H9 (cell line): ENCODE measurements around the gene QSOX2. TPM values are rescaled to one million over a fixed set of nuclear protein-coding genes. Genes with fewer than 3 reads are reported as not detected.

ENCODE experiments used
- DNase-seq: peaks from one replicate; pipeline ENCODE4 v3.0.0-alpha.2; 2017
- H2AFZ ChIP-seq: one replicate; pipeline ENCODE4 v1.6.1; 2013; ENCODE audit warnings: mild to moderate bottlenecking, low read length, control low read depth, moderate library complexity
- H2AK5ac ChIP-seq: 2 replicates; pipeline ENCODE4 v1.6.1; 2013; ENCODE audit warnings: low read length, control low read depth, mixed read lengths; ENCODE audit not compliant: insufficient read length
- H2BK120ac ChIP-seq: one replicate; pipeline ENCODE4 v1.6.1; 2013; ENCODE audit warnings: low read depth, mild to moderate bottlenecking, low read length, control low read depth, inconsistent platforms; ENCODE audit not compliant: poor library complexity, severe bottlenecking
- H2BK12ac ChIP-seq: 2 replicates; pipeline ENCODE4 v1.6.1; 2013; ENCODE audit warnings: low read length, control low read depth, mixed read lengths, low read depth; ENCODE audit not compliant: insufficient read length
- H2BK15ac ChIP-seq: 2 replicates; pipeline ENCODE4 v1.6.1; 2013; ENCODE audit warnings: low read depth, low read length, control low read depth
- H2BK20ac ChIP-seq: one replicate; pipeline ENCODE4 v1.6.1; 2013; ENCODE audit warnings: low read depth, mild to moderate bottlenecking, low read length, control low read depth, inconsistent platforms; ENCODE audit not compliant: poor library complexity, severe bottlenecking
- H2BK5ac ChIP-seq: 2 replicates; pipeline ENCODE4 v1.6.1; 2013; ENCODE audit warnings: low read length, control low read depth, mixed read lengths; ENCODE audit not compliant: insufficient read length
- H3K14ac ChIP-seq: 2 replicates; pipeline ENCODE4 v1.6.1; 2013; ENCODE audit warnings: low read length, control low read depth; ENCODE audit not compliant: insufficient read depth
- H3K18ac ChIP-seq: 2 replicates; pipeline ENCODE4 v1.6.1; 2013; ENCODE audit warnings: low read depth, mild to moderate bottlenecking, mixed read lengths, low read length, control low read depth; ENCODE audit not compliant: insufficient read length
- H3K23ac ChIP-seq: 2 replicates; pipeline ENCODE4 v1.6.1; 2013; ENCODE audit warnings: low read length, control low read depth, mixed read lengths, low read depth; ENCODE audit not compliant: insufficient read length
- H3K23me2 ChIP-seq: 2 replicates; pipeline ENCODE4 v1.6.1; 2013; ENCODE audit warnings: low read depth, mild to moderate bottlenecking, mixed read lengths, low read length, control low read depth; ENCODE audit not compliant: insufficient read length, poor library complexity, severe bottlenecking
- H3K27ac ChIP-seq: 2 replicates; pipeline ENCODE4 v1.5.1; 2013; ENCODE audit warnings: low read length, control low read depth, mixed read lengths, low read depth; ENCODE audit not compliant: insufficient read length
- H3K27me3 ChIP-seq: 2 replicates; pipeline ENCODE4 v1.6.1; 2013; ENCODE audit warnings: low read length, control low read depth, inconsistent platforms; ENCODE audit not compliant: insufficient read depth
- H3K4ac ChIP-seq: 2 replicates; pipeline ENCODE4 v1.6.1; 2013; ENCODE audit warnings: low read depth, mild to moderate bottlenecking, control low read depth, inconsistent platforms, low read length, moderate library complexity
- H3K4me1 ChIP-seq: 2 replicates; pipeline ENCODE4 v1.6.1; 2013; ENCODE audit warnings: low read length, control low read depth, inconsistent platforms; ENCODE audit not compliant: insufficient read depth
- H3K4me2 ChIP-seq: 2 replicates; pipeline ENCODE4 v1.6.1; 2013; ENCODE audit warnings: low read length, control low read depth, mixed read lengths; ENCODE audit not compliant: insufficient read length, insufficient read depth
- H3K56ac ChIP-seq: 2 replicates; pipeline ENCODE4 v1.6.1; 2013; ENCODE audit warnings: low read depth, mild to moderate bottlenecking, mixed read lengths, low read length, control low read depth; ENCODE audit not compliant: insufficient read length
- H3K79me1 ChIP-seq: 2 replicates; pipeline ENCODE4 v1.6.1; 2013; ENCODE audit warnings: low read depth, mild to moderate bottlenecking, moderate library complexity, low read length, control low read depth, inconsistent platforms; ENCODE audit not compliant: insufficient read depth, poor library complexity, severe bottlenecking
- H3K79me2 ChIP-seq: 2 replicates; pipeline ENCODE4 v1.6.1; 2013; ENCODE audit warnings: low read length, control low read depth, inconsistent platforms; ENCODE audit not compliant: insufficient read depth
- H3K9ac ChIP-seq: 2 replicates; pipeline ENCODE4 v1.6.1; 2013; ENCODE audit warnings: low read length, control low read depth, mixed read lengths; ENCODE audit not compliant: insufficient read length; ENCODE audit errors: extremely low read depth
- H3K9me3 ChIP-seq: one replicate; pipeline ENCODE4 v1.6.1; 2013; ENCODE audit warnings: low read depth, low read length, inconsistent platforms; ENCODE audit not compliant: control insufficient read depth
- H3T11ph ChIP-seq: one replicate; pipeline ENCODE4 v1.6.1; 2013; ENCODE audit warnings: mild to moderate bottlenecking, low read length, control low read depth, inconsistent platforms
- H4K20me1 ChIP-seq: one replicate; pipeline ENCODE4 v1.6.1; 2013; ENCODE audit not compliant: control insufficient read depth, insufficient read length, insufficient read depth
- H4K5ac ChIP-seq: 2 replicates; pipeline ENCODE4 v1.6.1; 2013; ENCODE audit warnings: low read depth, mild to moderate bottlenecking, mixed read lengths, low read length, control low read depth; ENCODE audit not compliant: insufficient read length
- H4K8ac ChIP-seq: replicated peaks from 2 replicates; pipeline ENCODE4 v1.6.1; 2013; ENCODE audit warnings: low read length, control low read depth, mixed read lengths, low read depth; ENCODE audit not compliant: insufficient read length
- H4K91ac ChIP-seq: 2 replicates; pipeline ENCODE4 v1.6.1; 2013; ENCODE audit warnings: low read depth, mild to moderate bottlenecking, moderate library complexity, mixed read lengths, low read length, control low read depth; ENCODE audit not compliant: insufficient read length
- H3K27ac Mint-ChIP-seq, 3 experiments: 2 replicates in 2 of 3; 3 replicates in 1 of 3; pipeline ENCODE4 v1.8.0; 2020 to 2021; ENCODE audit warnings: mixed read lengths in 3 of 3, mild to moderate bottlenecking in 1 of 3, moderate library complexity in 1 of 3
- H3K27me3 Mint-ChIP-seq: 2 replicates; pipeline ENCODE4 v1.8.0; 2021; ENCODE audit warnings: low read depth, mild to moderate bottlenecking, moderate library complexity, mixed read lengths
- H3K36me3 Mint-ChIP-seq, 3 experiments: 2 replicates in 2 of 3; 3 replicates in 1 of 3; pipeline ENCODE4 v1.8.0; 2020 to 2021; ENCODE audit warnings: low read depth in 3 of 3, mixed read lengths in 3 of 3; ENCODE audit not compliant: insufficient read depth in 1 of 3
- H3K4me1 Mint-ChIP-seq, 2 experiments: 2 replicates each; pipeline ENCODE4 v1.8.0; 2020; ENCODE audit warnings: mixed read lengths in 2 of 2
- H3K4me3 Mint-ChIP-seq, 2 experiments: 2 replicates in 1 of 2; 3 replicates in 1 of 2; pipeline ENCODE4 v1.8.0; 2020 to 2021; ENCODE audit warnings: mild to moderate bottlenecking in 2 of 2, mixed read lengths in 2 of 2, moderate library complexity in 1 of 2
- H3K9me3 Mint-ChIP-seq, 2 experiments: 2 replicates in 1 of 2; 3 replicates in 1 of 2; pipeline ENCODE4 v1.8.0; 2020; ENCODE audit warnings: mild to moderate bottlenecking in 2 of 2, mixed read lengths in 2 of 2, moderate library complexity in 1 of 2
- CTCF ChIP-seq: fragments of 200-600 bp; sonication (generic); conservative IDR thresholded peaks from 3 replicates; pipeline ENCODE4 v1.8.0; 2021; ENCODE audit warnings: antibody characterized with exemption, mild to moderate bottlenecking
- WGBS: extraction: QIAGEN DNeasy Blood & Tissue Kit; methylation state at CpG from one replicate; pipeline ENCODE4 v1.1.7; 2013; ENCODE audit warnings: missing lambda C conversion rate, low lambda C conversion rate, mixed read lengths; ENCODE audit not compliant: insufficient read length; ENCODE audit errors: extremely low coverage; 5-methylcytosine and 5-hydroxymethylcytosine counted together
- total RNA-seq: library from RNA; stranded (reverse); gene quantifications from 2 replicates; pipeline ENCODE4 v1.2.1, GENCODE V29; 2021

Gene QSOX2
- total RNA-seq, 1 experiment from 2014 or later: 25.8 TPM

GRCh38 chr9:136202454-136203407 lies 42.9 kb downstream of the QSOX2 start:
- Histone ChIP-seq H3K18ac (no peak overlapping the region), H3T11ph (no peak overlapping the region), H2BK5ac (no peak overlapping the region), H3K27me3 (peaks cover 67% of the 10 kb centered on the region), H4K5ac (no peak overlapping the region), H2BK120ac (no peak overlapping the region), H3K79me1 (no peaks in the 10 kb centered on the region), H2AFZ (no peak overlapping the region), H2BK20ac (no peak overlapping the region), H4K8ac (no peak overlapping the region), H2BK15ac (no peak overlapping the region), H3K56ac (no peak overlapping the region), H3K4me1 (no peaks in the 10 kb centered on the region), H4K20me1 (no peaks in the 10 kb centered on the region), H3K23me2 (peaks cover 5% of the 10 kb centered on the region), H3K4ac (no peak overlapping the region), H3K14ac (no peak overlapping the region), H3K79me2 (no peaks in the 10 kb centered on the region), H3K9ac (no peak overlapping the region), H2BK12ac (no peak overlapping the region), H2AK5ac (no peak overlapping the region), H3K27ac (no peak overlapping the region), H4K91ac (no peak overlapping the region), H3K4me2 (peak overlapping the region; percentile 5), H3K9me3 (no peaks in the 10 kb centered on the region), H3K23ac (no peak overlapping the region)
- TF ChIP-seq CTCF: no peak
- no CpG with 5 or more reads among the region's 99 CpGs for WGBS
- Mint-ChIP-seq H3K27me3 (peaks cover 85% of the 10 kb centered on the region), H3K4me1 (peaks cover 2 to 10% of the 10 kb centered on the region in 2 experiments; a peak in 3 of 4 replicates), H3K27ac (no peak overlapping the region; a peak in 1 of 7 replicates), H3K36me3 (peaks cover 2 to 12% (median 6%) of the 10 kb centered on the region in 3 experiments; a peak in 3 of 7 replicates), H3K4me3 (no peak overlapping the region; a peak in 1 of 5 replicates), H3K9me3 (no peaks in the 10 kb centered on the region)
- no peak for DNase-seq
